ENCODE results near the gene CDADC1.
"Not testable (repeated sequence)": the region's sequence is repeated elsewhere in the genome, so short reads cannot be mapped to it uniquely, and the experiment has no call there.

The CDADC1 gene

DNA sequence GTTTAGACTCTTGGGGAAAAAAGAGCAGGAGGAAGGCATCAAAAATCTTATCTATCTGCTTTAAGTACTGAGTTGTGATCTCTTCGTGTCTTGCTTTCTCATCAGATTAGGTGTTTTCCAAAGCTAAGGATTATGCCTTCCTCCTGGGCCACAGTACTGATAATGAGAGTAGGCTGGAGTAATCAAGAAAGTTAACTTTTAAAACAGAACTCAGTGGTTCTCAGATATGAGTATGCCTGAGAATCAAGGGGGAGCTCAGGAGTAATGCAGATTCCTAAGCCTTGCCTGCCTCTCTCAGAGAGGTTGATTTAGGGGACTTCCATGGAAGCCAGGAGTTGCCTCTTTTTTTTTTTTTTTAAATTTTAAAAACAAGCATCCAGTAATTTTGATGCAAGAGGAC is 23.5 kb downstream of the CDADC1 start:
- H3K9ac ChIP-seq (ENCODE audit: low read depth, low read length) = no peak overlapping the region
- no peaks in the 10 kb centered on the region for H3K27me3 ChIP-seq (ENCODE audit: control insufficient read depth, insufficient read depth, low read length)
- H3K36me3 ChIP-seq (ENCODE audit: insufficient read depth, low read length) = peaks cover 5% of the 10 kb centered on the region
- no peaks in the 10 kb centered on the region for H3K4me1 ChIP-seq (ENCODE audit: control insufficient read depth, insufficient read depth, low read length)
- no peaks in the 10 kb centered on the region for H3K9me3 ChIP-seq (replicated peaks; ENCODE audit: low read length)
- no peak overlapping the region for H3K4me3 ChIP-seq (ENCODE audit: low read length)
- no peak overlapping the region for H3K4me2 ChIP-seq (ENCODE audit: low read length)

DNA sequence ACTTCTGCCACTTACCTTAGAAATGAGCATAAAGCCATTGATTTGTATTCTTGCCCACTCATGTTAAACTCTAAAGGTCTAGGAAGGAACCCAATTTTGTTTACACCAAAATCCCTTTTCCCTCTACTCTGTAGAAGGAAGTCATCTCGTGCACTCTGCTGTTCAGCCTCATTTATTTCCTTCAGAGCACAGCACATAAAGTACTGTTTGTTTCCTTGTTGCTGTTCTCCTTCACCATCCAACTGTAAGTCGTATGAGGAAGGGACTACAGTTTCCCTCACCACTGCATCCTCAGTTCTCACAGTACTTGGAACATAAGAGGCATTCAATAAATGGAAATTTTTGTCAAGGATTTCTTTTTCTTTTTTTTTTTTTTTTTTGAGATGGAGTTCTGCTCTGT is 24.6 kb downstream of the CDADC1 start:
- H3K4me2 ChIP-seq (ENCODE audit: low read length) = no peak overlapping the region
- H3K4me3 ChIP-seq (ENCODE audit: low read length) = no peak overlapping the region
- no peaks in the 10 kb centered on the region for H3K9me3 ChIP-seq (replicated peaks; ENCODE audit: low read length)
- H3K4me1 ChIP-seq (ENCODE audit: control insufficient read depth, insufficient read depth, low read length) = no peaks in the 10 kb centered on the region
- H3K9ac ChIP-seq (ENCODE audit: low read depth, low read length) = no peak overlapping the region
- no peaks in the 10 kb centered on the region for H3K27me3 ChIP-seq (ENCODE audit: control insufficient read depth, insufficient read depth, low read length)
- peaks cover 5% of the 10 kb centered on the region for H3K36me3 ChIP-seq (ENCODE audit: insufficient read depth, low read length)

DNA sequence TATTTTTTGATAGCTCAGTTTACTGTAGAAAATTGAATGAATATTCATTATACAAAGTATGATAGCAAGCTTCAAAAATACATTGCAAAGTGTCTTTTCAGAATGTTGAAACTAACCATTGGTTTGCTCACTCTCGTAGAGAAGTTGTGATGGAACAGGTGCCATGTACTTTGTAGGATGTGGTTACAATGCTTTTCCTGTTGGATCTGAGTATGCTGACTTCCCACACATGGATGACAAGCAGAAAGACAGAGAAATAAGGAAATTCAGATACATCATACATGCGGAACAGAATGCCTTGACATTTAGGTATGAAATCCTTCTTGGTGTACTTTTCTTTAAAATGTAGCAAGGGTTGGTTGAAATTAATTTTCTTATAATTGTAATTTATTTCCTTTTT is 30.5 kb downstream of the CDADC1 start:
- H3K4me3 ChIP-seq (ENCODE audit: low read length) = no peak overlapping the region
- no peak overlapping the region for H3K9ac ChIP-seq (ENCODE audit: low read depth, low read length)
- no peaks in the 10 kb centered on the region for H3K27me3 ChIP-seq (ENCODE audit: control insufficient read depth, insufficient read depth, low read length)
- no peaks in the 10 kb centered on the region for H3K36me3 ChIP-seq (ENCODE audit: insufficient read depth, low read length)
- H3K9me3 ChIP-seq (replicated peaks; ENCODE audit: low read length) = no peaks in the 10 kb centered on the region
- no peak overlapping the region for H3K4me2 ChIP-seq (ENCODE audit: low read length)
- no peaks in the 10 kb centered on the region for H3K4me1 ChIP-seq (ENCODE audit: control insufficient read depth, insufficient read depth, low read length)

DNA sequence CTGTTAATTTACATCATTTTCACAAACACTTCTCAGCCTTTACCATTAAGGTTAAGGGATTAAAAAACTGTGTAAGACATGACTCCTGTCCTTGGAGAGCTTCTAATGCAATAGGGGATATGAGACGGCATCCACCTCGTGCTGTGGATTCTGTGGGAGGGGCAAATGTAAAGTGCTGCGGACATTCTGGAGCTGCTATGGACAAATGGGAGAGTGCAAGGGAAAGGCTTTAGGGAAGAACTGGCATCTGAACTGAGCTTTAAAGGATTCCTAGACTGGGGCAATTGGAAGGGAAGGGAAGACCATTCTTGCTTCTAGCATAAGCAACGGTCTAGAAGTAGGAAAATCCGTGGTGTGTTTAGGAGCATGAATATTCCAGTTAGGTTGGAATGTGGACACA is 31.4 kb downstream of the CDADC1 start:
- no peak overlapping the region for H3K4me2 ChIP-seq (ENCODE audit: low read length)
- no peaks in the 10 kb centered on the region for H3K36me3 ChIP-seq (ENCODE audit: insufficient read depth, low read length)
- H3K27me3 ChIP-seq (ENCODE audit: control insufficient read depth, insufficient read depth, low read length) = no peaks in the 10 kb centered on the region
- no peak overlapping the region for H3K9ac ChIP-seq (ENCODE audit: low read depth, low read length)
- H3K9me3 ChIP-seq (replicated peaks; ENCODE audit: low read length) = no peaks in the 10 kb centered on the region
- H3K4me1 ChIP-seq (ENCODE audit: control insufficient read depth, insufficient read depth, low read length) = no peaks in the 10 kb centered on the region
- H3K4me3 ChIP-seq (ENCODE audit: low read length) = no peak overlapping the region

DNA sequence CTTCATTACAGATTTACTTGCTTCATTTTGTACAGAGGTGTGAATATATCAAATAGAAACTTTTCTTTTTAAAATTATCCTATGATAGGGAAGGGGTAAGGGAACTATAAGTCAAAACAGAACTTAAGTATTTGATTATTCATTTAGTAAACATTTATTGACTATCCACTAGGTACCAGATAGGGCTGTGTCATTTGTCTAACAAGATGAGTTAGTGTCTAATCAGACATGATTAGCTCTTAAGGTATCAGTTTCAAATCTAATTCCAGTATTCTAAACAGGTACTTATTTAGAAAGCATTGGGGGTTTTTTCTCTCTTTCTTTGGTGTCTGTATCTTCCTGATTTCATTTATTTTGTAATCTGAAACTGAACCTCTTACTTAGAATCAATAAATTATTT is 32.2 kb downstream of the CDADC1 start:
- Histone ChIP-seq H3K36me3 (ENCODE audit: insufficient read depth, low read length) (no peaks in the 10 kb centered on the region), H3K27me3 (ENCODE audit: control insufficient read depth, insufficient read depth, low read length) (no peaks in the 10 kb centered on the region), H3K9ac (ENCODE audit: low read depth, low read length) (no peak overlapping the region), H3K9me3 (replicated peaks; ENCODE audit: low read length) (no peaks in the 10 kb centered on the region), H3K4me2 (ENCODE audit: low read length) (no peak overlapping the region), H3K4me3 (ENCODE audit: low read length) (no peak overlapping the region), H3K4me1 (ENCODE audit: control insufficient read depth, insufficient read depth, low read length) (no peaks in the 10 kb centered on the region)

DNA sequence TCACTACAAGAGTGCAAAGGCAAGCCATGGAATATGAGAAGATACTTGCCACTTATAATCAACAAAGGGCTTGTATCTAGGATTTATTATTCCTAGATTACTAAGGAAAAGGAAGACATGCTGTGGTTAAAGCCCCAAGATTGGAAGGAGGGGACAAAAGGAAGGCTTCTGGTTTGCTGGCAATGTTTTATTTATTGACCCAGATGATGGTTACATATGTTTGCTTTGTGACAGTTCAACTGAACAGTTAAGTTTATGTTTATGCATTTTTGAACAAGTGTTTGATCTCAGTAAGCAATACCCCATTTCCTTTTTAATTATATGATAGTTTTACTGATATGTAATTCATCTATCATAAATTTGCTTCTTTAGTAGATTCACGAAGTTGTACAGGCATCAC is 40.3 kb downstream of the CDADC1 start:
- Histone ChIP-seq H3K9me3 (replicated peaks; ENCODE audit: low read length) (no peaks in the 10 kb centered on the region), H3K9ac (ENCODE audit: low read depth, low read length) (no peak overlapping the region), H3K4me2 (ENCODE audit: low read length) (no peak overlapping the region), H3K36me3 (ENCODE audit: insufficient read depth, low read length) (no peaks in the 10 kb centered on the region), H3K27me3 (ENCODE audit: control insufficient read depth, insufficient read depth, low read length) (no peaks in the 10 kb centered on the region), H3K4me3 (ENCODE audit: low read length) (no peak overlapping the region), H3K4me1 (ENCODE audit: control insufficient read depth, insufficient read depth, low read length) (peaks cover 5% of the 10 kb centered on the region)

DNA sequence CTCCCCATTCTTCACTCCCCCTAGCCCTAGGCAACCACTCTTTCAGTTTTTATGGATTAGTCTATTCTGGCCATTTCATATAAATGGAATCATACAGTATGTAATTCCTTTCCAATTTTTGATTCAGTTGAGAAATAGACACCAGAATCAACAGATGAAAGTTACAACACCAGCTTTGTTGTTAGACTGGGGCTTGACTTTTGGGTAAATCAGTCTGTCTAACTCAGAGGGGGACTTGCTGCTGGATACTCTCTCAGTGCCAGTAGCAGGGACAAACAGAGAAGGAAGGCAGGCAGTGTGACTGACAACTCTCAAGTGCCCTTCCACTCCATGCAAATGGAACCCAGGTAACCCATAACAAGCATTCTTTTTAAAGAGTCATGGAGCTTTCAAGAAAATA is 40.7 kb downstream of the CDADC1 start:
- no peak overlapping the region for H3K4me2 ChIP-seq (ENCODE audit: low read length)
- H3K27me3 ChIP-seq (ENCODE audit: control insufficient read depth, insufficient read depth, low read length) = no peaks in the 10 kb centered on the region
- H3K4me3 ChIP-seq (ENCODE audit: low read length) = no peak overlapping the region
- no peaks in the 10 kb centered on the region for H3K36me3 ChIP-seq (ENCODE audit: insufficient read depth, low read length)
- H3K9ac ChIP-seq (ENCODE audit: low read depth, low read length) = no peak overlapping the region
- H3K9me3 ChIP-seq (replicated peaks; ENCODE audit: low read length) = no peaks in the 10 kb centered on the region
- H3K4me1 ChIP-seq (ENCODE audit: control insufficient read depth, insufficient read depth, low read length) = peaks cover 6% of the 10 kb centered on the region

DNA sequence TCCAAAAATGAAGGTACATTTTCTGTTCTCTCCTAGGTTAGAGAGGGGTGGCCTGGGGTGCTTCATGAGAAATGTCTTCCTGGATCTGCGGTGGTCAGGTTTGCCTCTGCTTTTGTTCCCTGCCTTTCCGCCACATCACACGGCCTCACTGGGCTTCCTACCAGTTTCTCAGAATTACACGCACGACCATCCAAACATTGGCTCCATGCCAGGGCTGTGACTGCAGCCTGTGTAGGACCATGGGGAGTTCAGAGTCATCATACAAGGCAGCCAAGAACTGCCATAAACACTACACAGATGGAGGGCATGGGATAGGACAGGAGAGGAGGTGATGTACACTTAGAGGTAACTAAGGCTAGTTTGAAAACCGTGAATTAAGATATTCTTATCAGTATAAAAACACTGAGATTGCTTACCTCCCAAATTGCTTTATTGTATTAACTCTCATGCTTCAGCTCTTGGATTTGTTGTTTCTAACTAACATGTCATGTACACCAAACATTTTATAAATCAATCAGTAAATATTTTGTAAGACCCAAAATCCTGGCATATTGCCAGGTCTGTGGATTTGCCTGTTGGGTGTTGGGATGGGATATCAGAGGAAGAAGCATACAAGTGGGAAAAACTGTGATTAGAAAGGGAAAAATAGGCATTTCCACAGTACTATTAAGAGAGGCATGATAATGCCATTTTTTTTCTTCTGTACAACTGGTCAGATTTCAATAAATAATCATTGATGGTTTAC is 45.2 kb downstream of the CDADC1 start:
- no peak overlapping the region for H3K4me3 ChIP-seq (ENCODE audit: low read length)
- peaks cover 6% of the 10 kb centered on the region for H3K4me1 ChIP-seq (ENCODE audit: control insufficient read depth, insufficient read depth, low read length)
- H3K27me3 ChIP-seq (ENCODE audit: control insufficient read depth, insufficient read depth, low read length) = no peaks in the 10 kb centered on the region
- no peak overlapping the region for H3K9ac ChIP-seq (ENCODE audit: low read depth, low read length)
- H3K9me3 ChIP-seq (replicated peaks; ENCODE audit: low read length) = no peaks in the 10 kb centered on the region
- no peaks in the 10 kb centered on the region for H3K36me3 ChIP-seq (ENCODE audit: insufficient read depth, low read length)
- H3K4me2 ChIP-seq (ENCODE audit: low read length) = no peak overlapping the region

DNA sequence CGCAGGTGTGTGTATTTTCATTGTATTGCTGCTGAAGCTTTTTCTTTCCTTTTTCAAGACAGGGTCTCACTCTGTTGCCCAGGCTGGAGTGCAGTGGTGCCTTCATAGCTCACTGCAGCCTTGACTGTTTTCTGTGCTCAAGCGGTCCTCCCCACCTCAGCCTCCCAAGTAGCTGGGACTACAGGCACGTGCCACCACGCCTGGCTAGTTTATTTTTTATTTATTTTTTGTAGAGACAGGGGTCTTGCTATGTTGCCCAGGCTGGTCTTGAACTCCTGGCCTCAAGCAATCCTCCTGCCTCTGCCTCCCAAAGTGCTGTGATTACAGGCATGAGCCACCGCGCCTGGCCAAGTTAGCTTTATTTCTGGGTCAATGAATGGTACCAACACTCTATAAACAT is 47.0 kb downstream of the CDADC1 start:
- H3K36me3 ChIP-seq (ENCODE audit: insufficient read depth, low read length) = not testable (repeated sequence)

DNA sequence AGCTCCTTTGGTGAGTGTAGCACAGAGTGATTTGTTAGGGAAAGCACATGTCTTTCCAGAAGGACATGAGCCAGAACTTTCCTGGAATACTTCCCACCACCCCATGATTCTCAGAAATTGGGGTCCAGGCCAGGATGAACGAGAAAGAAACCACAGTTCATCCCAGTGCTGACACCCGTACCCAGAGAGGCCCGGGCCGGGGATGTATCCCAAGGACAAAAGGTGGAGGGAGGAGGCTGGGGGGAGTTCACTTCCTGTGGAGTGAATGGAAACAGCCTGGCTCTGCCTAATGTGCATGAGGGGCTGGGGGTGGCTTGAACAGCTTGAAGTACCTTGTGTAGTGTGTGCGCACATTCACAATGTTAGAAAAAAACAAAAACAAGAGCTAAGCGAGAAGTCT is 47.5 kb downstream of the CDADC1 start:
- Histone ChIP-seq H3K4me3 (ENCODE audit: low read length) (no peak overlapping the region), H3K27me3 (ENCODE audit: control insufficient read depth, insufficient read depth, low read length) (no peaks in the 10 kb centered on the region), H3K36me3 (ENCODE audit: insufficient read depth, low read length) (no peaks in the 10 kb centered on the region), H3K4me2 (ENCODE audit: low read length) (no peak overlapping the region), H3K9me3 (replicated peaks; ENCODE audit: low read length) (no peaks in the 10 kb centered on the region), H3K4me1 (ENCODE audit: control insufficient read depth, insufficient read depth, low read length) (peaks cover 14% of the 10 kb centered on the region), H3K9ac (ENCODE audit: low read depth, low read length) (no peak overlapping the region)

More for the DNA sequence above, 47.0 kb downstream of the CDADC1 start:
- not testable (repeated sequence) for H3K4me3 ChIP-seq (ENCODE audit: low read length); H3K9ac ChIP-seq (ENCODE audit: low read depth, low read length); H3K27me3 ChIP-seq (ENCODE audit: control insufficient read depth, insufficient read depth, low read length); H3K4me2 ChIP-seq (ENCODE audit: low read length); H3K9me3 ChIP-seq (replicated peaks; ENCODE audit: low read length)
- H3K4me1 ChIP-seq (ENCODE audit: control insufficient read depth, insufficient read depth, low read length) = peaks cover 14% of the 10 kb centered on the region

DNA sequence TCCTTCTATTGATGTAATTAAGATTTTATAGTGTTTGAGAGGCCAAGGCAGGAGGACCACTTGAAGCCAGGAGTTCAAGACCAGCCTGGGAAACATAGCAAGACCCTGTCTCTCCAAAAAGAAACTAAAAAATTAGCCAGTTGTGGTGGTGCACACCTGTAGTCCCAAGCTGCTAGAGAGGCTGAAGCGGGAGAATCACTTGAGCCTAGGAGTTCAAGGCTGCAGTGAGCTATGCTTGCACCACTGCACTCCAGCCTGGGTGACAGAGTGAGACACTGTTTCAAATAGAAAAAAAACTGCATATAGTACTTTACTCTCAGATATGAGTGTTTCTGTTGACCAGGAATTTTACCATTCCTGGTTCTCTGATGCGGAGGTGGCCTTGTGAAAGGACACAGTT is 48.9 kb downstream of the CDADC1 start:
- Histone ChIP-seq H3K9me3 (replicated peaks; ENCODE audit: low read length) (no peaks in the 10 kb centered on the region), H3K4me2 (ENCODE audit: low read length) (no peak overlapping the region), H3K9ac (ENCODE audit: low read depth, low read length) (no peak overlapping the region), H3K4me1 (ENCODE audit: control insufficient read depth, insufficient read depth, low read length) (peaks cover 18% of the 10 kb centered on the region), H3K27me3 (ENCODE audit: control insufficient read depth, insufficient read depth, low read length) (no peaks in the 10 kb centered on the region), H3K36me3 (ENCODE audit: insufficient read depth, low read length) (no peaks in the 10 kb centered on the region), H3K4me3 (ENCODE audit: low read length) (no peak overlapping the region)

DNA sequence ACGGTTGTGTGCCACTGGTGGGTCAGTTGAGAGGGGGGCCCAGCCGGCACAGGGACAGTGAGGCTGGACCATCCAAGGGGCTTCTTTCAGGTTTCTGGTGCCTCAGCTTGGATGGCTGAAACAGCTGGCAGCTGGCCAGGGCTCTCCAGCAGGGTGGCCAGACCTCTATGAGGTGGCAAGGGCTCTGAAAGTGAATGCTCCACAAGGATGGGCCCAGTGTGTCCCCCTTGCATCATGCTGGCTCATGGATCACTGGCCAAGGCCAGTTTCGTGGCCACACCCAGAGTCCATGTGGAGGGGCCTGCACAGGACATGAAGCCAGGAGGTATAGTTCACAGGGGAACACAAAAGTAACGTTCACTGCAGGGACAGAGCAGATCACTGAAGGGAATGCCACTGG is 49.6 kb downstream of the CDADC1 start:
- no peaks in the 10 kb centered on the region for H3K36me3 ChIP-seq (ENCODE audit: insufficient read depth, low read length)
- peaks cover 21% of the 10 kb centered on the region for H3K4me1 ChIP-seq (ENCODE audit: control insufficient read depth, insufficient read depth, low read length)
- H3K4me3 ChIP-seq (ENCODE audit: low read length) = no peak overlapping the region

More for the DNA sequence above, 49.6 kb downstream of the CDADC1 start:
- Histone ChIP-seq H3K27me3 (ENCODE audit: control insufficient read depth, insufficient read depth, low read length) (no peaks in the 10 kb centered on the region), H3K9me3 (replicated peaks; ENCODE audit: low read length) (no peaks in the 10 kb centered on the region), H3K4me2 (ENCODE audit: low read length) (no peak overlapping the region), H3K9ac (ENCODE audit: low read depth, low read length) (no peak overlapping the region)
